Panc1 (cell line): ENCODE results near the gene TRIM29. TPM values are rescaled to one million over a fixed set of nuclear protein-coding genes. Genes with fewer than 3 reads are reported as not detected.

Experiments
- ATAC-seq: fragments of 200-7000 bp; cut with Tn5 transposase; 2 replicates; pipeline ENCODE4 v1.9.1; 2020; ENCODE audit warnings: mild to moderate bottlenecking, moderate library complexity
- BruUV-seq: library from RNA; stranded (reverse); fragments of 400-500 nt; replicated peaks from 2 replicates; lab custom pipeline; 2021; lab: Mats Ljungman, UMichigan
- CTCF ChIA-PET: fragments of 300-600 bp; sonication (Branson Sonifier 250); formaldehyde crosslinking; loops from one replicate; lab custom pipeline; 2022; ENCODE audit warnings: antibody characterized with exemption; lab: Charles Lee
- POLR2A ChIA-PET: fragments of 300-600 bp; sonication (Branson Sonifier 250); formaldehyde crosslinking; loops from one replicate; lab custom pipeline; 2022; ENCODE audit warnings: antibody characterized with exemption; lab: Charles Lee
- DNase-seq: peaks from one replicate; pipeline ENCODE4 v3.0.0-alpha.2; 2010; ENCODE audit warnings: low read depth, low spot score
- H3K27ac ChIP-seq: 2 replicates; pipeline ENCODE4 v1.5.1; 2011; ENCODE audit warnings: mild to moderate bottlenecking, low read length, inconsistent platforms
- H3K27me3 ChIP-seq: fragments of 200-500 bp; sonication (Bioruptor generic); 2 replicates; pipeline ENCODE4 v1.6.0; 2014; ENCODE audit warnings: low read length, inconsistent platforms; ENCODE audit not compliant: control insufficient read depth, insufficient read depth
- H3K36me3 ChIP-seq: fragments of 200-500 bp; sonication (Bioruptor generic); 2 replicates; pipeline ENCODE4 v1.5.1; 2014; ENCODE audit warnings: inconsistent platforms, mild to moderate bottlenecking, low read length, moderate library complexity; ENCODE audit not compliant: control insufficient read depth, insufficient read depth
- H3K4me1 ChIP-seq: 2 replicates; pipeline ENCODE4 v1.5.1; 2011; ENCODE audit warnings: inconsistent platforms, mild to moderate bottlenecking, low read length, moderate library complexity; ENCODE audit not compliant: control insufficient read depth, insufficient read depth
- H3K4me3 ChIP-seq, 2 experiments: 2 replicates each; pipeline ENCODE4 v1.5.1; 2011 to 2012; ENCODE audit warnings: low read depth in 2 of 2, low read length in 2 of 2, mild to moderate bottlenecking in 2 of 2, inconsistent platforms in 1 of 2, moderate library complexity in 1 of 2
- H3K9me3 ChIP-seq: fragments of 200-500 bp; sonication (Bioruptor generic); 2 replicates; pipeline ENCODE4 v1.5.1; 2014; ENCODE audit warnings: low read depth, mild to moderate bottlenecking, inconsistent platforms, low read length, moderate library complexity; ENCODE audit not compliant: control insufficient read depth, insufficient read depth
- POLR2AphosphoS5 ChIP-seq: IDR thresholded peaks from 2 replicates; pipeline ENCODE4 v1.6.1; 2012; ENCODE audit warnings: mild to moderate bottlenecking, low read depth, low read length, moderate library complexity
- REST ChIP-seq, 2 experiments: IDR thresholded peaks; 2 replicates each; pipeline ENCODE4 v1.6.1; 2011 to 2012; ENCODE audit warnings: low read depth in 2 of 2, control low read depth in 1 of 2, low read length in 1 of 2, mild to moderate bottlenecking in 1 of 2, moderate library complexity in 1 of 2; ENCODE audit not compliant: insufficient read depth in 1 of 2
- SIN3A ChIP-seq: IDR thresholded peaks from 2 replicates; pipeline ENCODE4 v1.6.1; 2012; ENCODE audit warnings: low read depth, mild to moderate bottlenecking, low read length, moderate library complexity, borderline replicate concordance; ENCODE audit not compliant: insufficient read depth
- TCF7L2 ChIP-seq: IDR thresholded peaks from 2 replicates; pipeline ENCODE4 v1.6.1; 2011; ENCODE audit warnings: mild to moderate bottlenecking, low read depth, low read length, inconsistent platforms
- in situ Hi-C: cut with HindIII; loops from 2 replicates; pipeline ENCODE4 v1.10.0; 2016; ENCODE audit warnings: low sequenced_read_pairs, low pct_unique_long_range_greater_than_20kb
- intact Hi-C: fragments of 100-400 bp; cut with micrococcal nuclease; formaldehyde crosslinking; loops from one replicate; pipeline ENCODE4 v1.10.0; 2022; ENCODE audit not compliant: unreplicated experiment
- total RNA-seq: library from RNA; stranded (reverse); gene quantifications from one replicate; pipeline ENCODE4 v1.2.1, GENCODE V29; 2021; ENCODE audit not compliant: unreplicated experiment
- TF ChIP-seq, protein P1 (sequence below): fragments of 450-650 bp; IDR thresholded peaks from 2 replicates; pipeline ENCODE4 v1.5.1; 2017; ENCODE audit warnings: mild to moderate bottlenecking

The TRIM29 gene
- total RNA-seq, 1 experiment from 2014 or later, result 0.64 TPM

DNA sequence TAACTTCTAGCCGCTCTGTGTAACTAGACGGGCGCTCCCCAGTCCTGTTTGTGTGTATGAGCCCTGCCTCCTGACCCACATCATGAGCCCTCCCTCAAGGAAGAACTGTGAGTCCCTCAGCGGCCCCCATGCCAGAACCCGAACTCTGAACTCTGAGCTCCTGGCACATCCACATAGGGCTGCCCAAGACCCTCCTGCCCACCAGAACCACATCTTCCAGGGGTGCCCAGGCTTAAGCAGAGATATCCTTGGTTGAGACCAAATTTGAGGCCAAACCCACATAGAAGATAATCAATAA is 3.0 kb downstream of the TRIM29 start:
- H3K27me3 ChIP-seq, result peaks cover 16% of the 10 kb centered on the region
- POLR2A ChIA-PET, result no interaction called here
- no peak for DNase-seq
- ATAC-seq, result no peak
- no peak overlapping the region for H3K4me3 ChIP-seq
- intact Hi-C loops, result no loop called here
- no peaks in the 10 kb centered on the region for H3K36me3 ChIP-seq
- CTCF ChIA-PET, result no interaction called here
- H3K4me1 ChIP-seq, result no peaks in the 10 kb centered on the region
- no peaks in the 10 kb centered on the region for H3K9me3 ChIP-seq
- TF ChIP-seq SIN3A (no peak), POLR2AphosphoS5 (no peak), REST (IDR thresholded peaks at IDR 0.05; ENCODE audit: insufficient read depth in 1 of 2, low read depth in 2 of 2, low read length in 1 of 2) (no peak), TCF7L2 (no peak)
- TF ChIP-seq, protein P1, sequence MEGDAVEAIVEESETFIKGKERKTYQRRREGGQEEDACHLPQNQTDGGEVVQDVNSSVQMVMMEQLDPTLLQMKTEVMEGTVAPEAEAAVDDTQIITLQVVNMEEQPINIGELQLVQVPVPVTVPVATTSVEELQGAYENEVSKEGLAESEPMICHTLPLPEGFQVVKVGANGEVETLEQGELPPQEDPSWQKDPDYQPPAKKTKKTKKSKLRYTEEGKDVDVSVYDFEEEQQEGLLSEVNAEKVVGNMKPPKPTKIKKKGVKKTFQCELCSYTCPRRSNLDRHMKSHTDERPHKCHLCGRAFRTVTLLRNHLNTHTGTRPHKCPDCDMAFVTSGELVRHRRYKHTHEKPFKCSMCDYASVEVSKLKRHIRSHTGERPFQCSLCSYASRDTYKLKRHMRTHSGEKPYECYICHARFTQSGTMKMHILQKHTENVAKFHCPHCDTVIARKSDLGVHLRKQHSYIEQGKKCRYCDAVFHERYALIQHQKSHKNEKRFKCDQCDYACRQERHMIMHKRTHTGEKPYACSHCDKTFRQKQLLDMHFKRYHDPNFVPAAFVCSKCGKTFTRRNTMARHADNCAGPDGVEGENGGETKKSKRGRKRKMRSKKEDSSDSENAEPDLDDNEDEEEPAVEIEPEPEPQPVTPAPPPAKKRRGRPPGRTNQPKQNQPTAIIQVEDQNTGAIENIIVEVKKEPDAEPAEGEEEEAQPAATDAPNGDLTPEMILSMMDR, result no peak
- no TSS peak for BruUV-seq
- H3K27ac ChIP-seq, result no peak overlapping the region
- in situ Hi-C loops, result no loop called here

GRCh38 chr11:120134106-120134930 is 3.6 kb downstream of the TRIM29 start:
- in situ Hi-C loops, result no loop called here

More at GRCh38 chr11:120134106-120134930, 3.6 kb downstream of the TRIM29 start:
- ChIA-PET CTCF (no interaction called here), POLR2A (no interaction called here)
- H3K4me1 ChIP-seq, result no peaks in the 10 kb centered on the region
- no peak overlapping the region for H3K27ac ChIP-seq
- no TSS peak for BruUV-seq
- H3K9me3 ChIP-seq, result no peaks in the 10 kb centered on the region
- ATAC-seq (no peak), DNase-seq (no peak)
- no peak for TF ChIP-seq TCF7L2
- TF ChIP-seq, protein P1, result no peak
- TF ChIP-seq POLR2AphosphoS5, result no peak
- no peak for TF ChIP-seq REST (IDR thresholded peaks at IDR 0.05; ENCODE audit: insufficient read depth in 1 of 2, low read depth in 2 of 2, low read length in 1 of 2)
- no peak for TF ChIP-seq SIN3A
- H3K36me3 ChIP-seq, result no peaks in the 10 kb centered on the region
- intact Hi-C loops, result no loop called here
- peaks cover 15% of the 10 kb centered on the region for H3K27me3 ChIP-seq
- H3K4me3 ChIP-seq, result no peak overlapping the region
